Body of pancreas (tissue), 4 donors: ENCODE results near the gene RERG.

Experiments
- POLR2A ChIP-seq, 3 donors: fragments of 450-650 bp; IDR thresholded peaks; one replicate each; pipeline ENCODE4 v1.6.1; 2016; ENCODE audit warnings: antibody characterized with exemption in 3 of 3, mild to moderate bottlenecking in 2 of 3
- TF ChIP-seq, protein P1 (sequence below), 7 experiments: fragments of 450-650 bp in 4 of 7; fragments of 200-600 bp in 3 of 7; sonication (generic) in 3 of 7; IDR thresholded peaks; one replicate each; pipeline ENCODE4 v1.5.1; 2016 to 2019; ENCODE audit warnings: antibody characterized with exemption in 7 of 7

DNA sequence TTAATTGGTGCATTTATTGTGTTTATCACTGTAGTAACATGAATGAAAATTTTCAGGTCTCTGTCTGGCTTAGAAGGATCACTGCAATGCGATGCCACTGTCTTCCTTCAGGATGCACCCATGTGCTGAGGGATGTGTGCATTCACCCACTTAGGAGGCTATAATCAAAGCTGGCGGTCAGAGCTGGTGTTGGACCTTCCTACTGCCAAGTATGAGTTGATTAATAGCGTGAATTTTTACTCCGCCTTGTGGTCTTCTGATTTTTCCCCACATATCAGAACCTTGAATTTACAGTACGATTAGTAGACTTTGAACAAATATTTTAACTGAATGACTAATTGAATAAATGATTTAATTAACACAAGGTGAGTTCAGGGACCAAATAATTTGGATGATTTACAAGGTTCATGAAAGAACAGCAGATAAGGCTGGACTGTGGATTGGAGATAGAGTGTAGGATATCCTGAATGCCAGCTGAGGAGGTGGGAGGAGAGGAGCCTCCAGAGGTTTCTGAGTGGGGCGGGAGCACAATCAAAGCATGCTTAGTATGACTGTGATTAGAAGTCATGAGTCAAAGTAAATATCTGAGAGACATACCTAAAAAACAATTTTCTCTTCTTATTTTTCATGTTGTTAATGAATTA, 50.1 kb downstream of the RERG start:
- no peak for TF ChIP-seq POLR2A (IDR thresholded peaks at IDR 0.05)
- TF ChIP-seq, protein P1, sequence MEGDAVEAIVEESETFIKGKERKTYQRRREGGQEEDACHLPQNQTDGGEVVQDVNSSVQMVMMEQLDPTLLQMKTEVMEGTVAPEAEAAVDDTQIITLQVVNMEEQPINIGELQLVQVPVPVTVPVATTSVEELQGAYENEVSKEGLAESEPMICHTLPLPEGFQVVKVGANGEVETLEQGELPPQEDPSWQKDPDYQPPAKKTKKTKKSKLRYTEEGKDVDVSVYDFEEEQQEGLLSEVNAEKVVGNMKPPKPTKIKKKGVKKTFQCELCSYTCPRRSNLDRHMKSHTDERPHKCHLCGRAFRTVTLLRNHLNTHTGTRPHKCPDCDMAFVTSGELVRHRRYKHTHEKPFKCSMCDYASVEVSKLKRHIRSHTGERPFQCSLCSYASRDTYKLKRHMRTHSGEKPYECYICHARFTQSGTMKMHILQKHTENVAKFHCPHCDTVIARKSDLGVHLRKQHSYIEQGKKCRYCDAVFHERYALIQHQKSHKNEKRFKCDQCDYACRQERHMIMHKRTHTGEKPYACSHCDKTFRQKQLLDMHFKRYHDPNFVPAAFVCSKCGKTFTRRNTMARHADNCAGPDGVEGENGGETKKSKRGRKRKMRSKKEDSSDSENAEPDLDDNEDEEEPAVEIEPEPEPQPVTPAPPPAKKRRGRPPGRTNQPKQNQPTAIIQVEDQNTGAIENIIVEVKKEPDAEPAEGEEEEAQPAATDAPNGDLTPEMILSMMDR (IDR thresholded peaks at IDR 0.05): no peak
